A673 (cell line): Measurements from ENCODE around the gene PRSS21. TPM values are rescaled to one million over a fixed set of nuclear protein-coding genes. Genes with fewer than 3 reads are reported as not detected.

Experiments used
- BruUV-seq: library from RNA; stranded (reverse); fragments of 400-500 nt; replicated peaks from 2 replicates; lab custom pipeline; 2021; lab: Mats Ljungman, UMichigan
- CTCF ChIA-PET: fragments of 300-600 bp; sonication (Branson Sonifier 250); formaldehyde crosslinking; loops from one replicate; lab custom pipeline; 2022; ENCODE audit warnings: antibody characterized with exemption; lab: Charles Lee
- POLR2A ChIA-PET: fragments of 300-600 bp; sonication (Branson Sonifier 250); formaldehyde crosslinking; loops from one replicate; lab custom pipeline; 2022; ENCODE audit warnings: antibody characterized with exemption; ENCODE audit not compliant: low non-redundant PET; lab: Charles Lee
- DNase-seq: peaks from one replicate; pipeline ENCODE4 v3.0.0-alpha.2; 2015; ENCODE audit warnings: low spot score
- H3K27ac ChIP-seq: fragments of 200-600 bp; sonication (generic); 2 replicates; pipeline ENCODE4 v1.5.1; 2016; ENCODE audit warnings: mixed run types, low read depth, mild to moderate bottlenecking, mixed read lengths, antibody characterized with exemption, low read length; ENCODE audit not compliant: poor library complexity, severe bottlenecking
- H3K27me3 ChIP-seq: fragments of 200-600 bp; sonication (generic); replicated peaks from 2 replicates; pipeline ENCODE4 v1.6.1; 2017; ENCODE audit warnings: mixed run types, low read depth, mild to moderate bottlenecking, mixed read lengths, antibody characterized with exemption, low read length; ENCODE audit not compliant: insufficient read depth, poor library complexity
- H3K36me3 ChIP-seq: fragments of 200-600 bp; sonication (generic); 2 replicates; pipeline ENCODE4 v1.6.1; 2016; ENCODE audit warnings: mixed run types, mild to moderate bottlenecking, mixed read lengths, antibody characterized with exemption, low read length; ENCODE audit not compliant: insufficient read depth, poor library complexity, severe bottlenecking
- H3K4me1 ChIP-seq: fragments of 200-600 bp; sonication (generic); 2 replicates; pipeline ENCODE4 v1.6.1; 2017; ENCODE audit warnings: mixed run types, mild to moderate bottlenecking, mixed read lengths, antibody characterized with exemption, low read length; ENCODE audit not compliant: insufficient read depth, poor library complexity, severe bottlenecking
- H3K4me3 ChIP-seq: fragments of 200-600 bp; sonication (generic); 2 replicates; pipeline ENCODE4 v1.5.1; 2016; ENCODE audit warnings: low read depth, mixed run types, mild to moderate bottlenecking, mixed read lengths, low read length; ENCODE audit not compliant: poor library complexity, severe bottlenecking
- H3K9me3 ChIP-seq: fragments of 200-600 bp; sonication (generic); 2 replicates; pipeline ENCODE4 v1.6.1; 2016; ENCODE audit warnings: mixed run types, low read depth, mild to moderate bottlenecking, mixed read lengths, antibody characterized with exemption, low read length; ENCODE audit not compliant: poor library complexity, severe bottlenecking
- CTCF ChIP-seq: fragments of 300-800, 200-600 bp; sonication (generic); conservative IDR thresholded peaks from 2 replicates; pipeline ENCODE4 v1.5.1; 2017; ENCODE audit warnings: low read depth, mild to moderate bottlenecking, antibody characterized with exemption, low read length, moderate library complexity, mixed read lengths
- EZH2 ChIP-seq: fragments of 200-600 bp; sonication (generic); IDR thresholded peaks from 2 replicates; pipeline ENCODE4 v1.6.1; 2017; ENCODE audit warnings: borderline replicate concordance, low read depth, mild to moderate bottlenecking, mixed read lengths, antibody characterized with exemption, low read length; ENCODE audit not compliant: poor library complexity, severe bottlenecking
- intact Hi-C: fragments of 100-400 bp; cut with micrococcal nuclease; formaldehyde crosslinking; loops from one replicate; pipeline ENCODE4 v1.10.0; 2022; ENCODE audit not compliant: unreplicated experiment
- total RNA-seq: library from RNA; stranded (reverse); gene quantifications from 2 replicates; pipeline ENCODE4 v1.2.3, GENCODE V29; 2021

The PRSS21 gene
- total RNA-seq, 1 experiment from 2014 or later, result not detected

GRCh38 chr16:2822158-2822495 lies 5.1 kb downstream of the PRSS21 start:
- BruUV-seq, result no TSS peak
- no peaks in the 10 kb centered on the region for H3K9me3 ChIP-seq
- CTCF ChIA-PET, result no interaction called here
- intact Hi-C loops, result no loop called here
- no peak for TF ChIP-seq EZH2
- TF ChIP-seq CTCF, result no peak
- DNase-seq, result no peak
- POLR2A ChIA-PET, result no interaction called here
- no peak overlapping the region for H3K27ac ChIP-seq
- no peaks in the 10 kb centered on the region for H3K27me3 ChIP-seq
- H3K36me3 ChIP-seq, result no peaks in the 10 kb centered on the region
- H3K4me1 ChIP-seq, result no peaks in the 10 kb centered on the region
- no peak overlapping the region for H3K4me3 ChIP-seq

GRCh38 chr16:2822496-2822895 lies 5.5 kb downstream of the PRSS21 start:
- POLR2A ChIA-PET, result no interaction called here
- TF ChIP-seq EZH2 (no peak), CTCF (no peak)

GRCh38 chr16:2824626-2825025 lies 7.6 kb downstream of the PRSS21 start:
- intact Hi-C loops, result no loop called here
- no peaks in the 10 kb centered on the region for H3K4me1 ChIP-seq
- TF ChIP-seq EZH2 (no peak), CTCF (no peak)
- H3K9me3 ChIP-seq, result no peaks in the 10 kb centered on the region
- CTCF ChIA-PET, result no interaction called here
- no peak overlapping the region for H3K4me3 ChIP-seq
- POLR2A ChIA-PET, result interaction anchor here (0.6 kb wide), 1 partner anchor 15 kb away, joined by 3 read pairs; no protein-coding TSS in a partner anchor
- DNase-seq, result no peak
- H3K27ac ChIP-seq, result no peak overlapping the region
- no peaks in the 10 kb centered on the region for H3K36me3 ChIP-seq
- H3K27me3 ChIP-seq, result no peaks in the 10 kb centered on the region
- BruUV-seq, result no TSS peak

More at GRCh38 chr16:2822496-2822895, 5.5 kb downstream of the PRSS21 start:
- DNase-seq, result no peak
- Histone ChIP-seq H3K4me1 (no peaks in the 10 kb centered on the region), H3K4me3 (no peak overlapping the region), H3K27me3 (no peaks in the 10 kb centered on the region), H3K36me3 (no peaks in the 10 kb centered on the region), H3K27ac (no peak overlapping the region), H3K9me3 (no peaks in the 10 kb centered on the region)
- intact Hi-C loops, result no loop called here
- CTCF ChIA-PET, result interaction anchor here (1.0 kb wide), 1 partner anchor 16 kb away, joined by 6 read pairs; no protein-coding TSS in a partner anchor
- no TSS peak for BruUV-seq
